ENCODE results near the gene SHLD3. TPM values are rescaled to one million over a fixed set of nuclear protein-coding genes. Genes with fewer than 3 reads are reported as not detected.

SHLD3 gene
- total RNA-seq, 2 experiments from 2014 or later: 3.5 to 4.0 TPM

Other genes with a start within 250 kb of the SHLD3 start
- gene ADAMTS6, start 143.1 kb upstream of the SHLD3 start, total RNA-seq: 1 to 10 TPM in 1 of 2 experiments, under 1 TPM in 1; 0.96 to 1.3 TPM
- 10 to 100 TPM; 70.5 to 77.5 TPM for gene CENPK, start 61.9 kb upstream of the SHLD3 start, total RNA-seq
- gene PPWD1, start 61.7 kb upstream of the SHLD3 start, total RNA-seq: 10 to 100 TPM; 43.0 to 44.0 TPM
- 1 to 10 TPM; 3.5 to 6.0 TPM for gene TRIM23, start 694 bp upstream of the SHLD3 start, total RNA-seq
- 10 to 100 TPM; 11.2 to 20.7 TPM for gene TRAPPC13, start within 50 bp of the SHLD3 start, total RNA-seq
- gene SGTB, start 97.1 kb downstream of the SHLD3 start, total RNA-seq: 10 to 100 TPM; 18.0 TPM
- 10 to 100 TPM; 30.9 to 33.8 TPM for gene NLN, start 97.2 kb downstream of the SHLD3 start, total RNA-seq